Right ventricle myocardium superior (tissue), 1 donor: ENCODE data around the gene ZMYM2. TPM values are rescaled to one million over a fixed set of nuclear protein-coding genes. Genes with fewer than 3 reads are reported as not detected.

Source experiments
- total RNA-seq: library from RNA; stranded (reverse); fragmentation: NEBNext Ultra II Directional; extraction: Animal tissue kit (Norgen Biotek cat#: 25700); gene quantifications from one replicate; pipeline ENCODE4 v1.2.1, GENCODE V29; 2021
- donor health status: DM: no; HTN: yes; CAD: no; lungs with severe emphysema.

ZMYM2 gene
- total RNA-seq, 1 donor from 2014 or later = 48.4 TPM

Other genes with a start within 250 kb of the ZMYM2 start
- 22.2 TPM for gene PSPC1, start 175.8 kb upstream of the ZMYM2 start, total RNA-seq
- 6.5 TPM for gene ZMYM5, start 95.1 kb upstream of the ZMYM2 start, total RNA-seq
- gene GJA3, start 202.3 kb downstream of the ZMYM2 start, total RNA-seq = 13.9 TPM
- gene GJB2, start 234.2 kb downstream of the ZMYM2 start, total RNA-seq = 0.38 TPM